Tibial artery (tissue), 4 donors: ENCODE data around the gene PROS1.

Experiments used
- DNase-seq, 2 donors: peaks; one replicate each; pipeline ENCODE4 v3.0.0-alpha.2; 2019
- H3K27ac ChIP-seq, 2 donors: fragments of 200-600 bp; sonication (generic) in 1 of 2; 1 replicate in 1 of 2; 2 replicates in 1 of 2; pipeline ENCODE4 v1.5.1; 2018 to 2019; ENCODE audit warnings: mild to moderate bottlenecking in 1 of 2
- H3K27me3 ChIP-seq, 2 donors: fragments of 200-600 bp; sonication (generic) in 1 of 2; one replicate each; pipeline versions ENCODE4 v1.5.1 to v1.6.0; 2016 to 2019
- H3K36me3 ChIP-seq, 3 donors: fragments of 200-600 bp; sonication (generic) in 2 of 3; one replicate each; pipeline ENCODE4 v1.5.1; 2016 to 2019; ENCODE audit warnings: mild to moderate bottlenecking in 2 of 3
- H3K4me1 ChIP-seq, 4 donors: fragments of 200-600 bp; sonication (generic) in 2 of 4; 1 replicate in 3 of 4; 2 replicates in 1 of 4; pipeline ENCODE4 v1.5.1; 2016 to 2019
- H3K4me3 ChIP-seq, 2 donors: fragments of 200-600 bp; sonication (generic) in 1 of 2; 1 replicate in 1 of 2; 2 replicates in 1 of 2; pipeline ENCODE4 v1.5.1; 2018 to 2019; ENCODE audit warnings: mild to moderate bottlenecking in 2 of 2
- H3K9me3 ChIP-seq, 3 donors: fragments of 200-600 bp; sonication (generic) in 1 of 3; one replicate each; pipeline ENCODE4 v1.5.1; 2016 to 2019
- intact Hi-C: fragments of 100-400 bp; cut with DNase I; formaldehyde crosslinking; loops from one replicate; pipeline ENCODE4 v1.15.0; 2023; ENCODE audit warnings: low total_unique reads
- TF ChIP-seq, protein P1 (sequence below), 2 experiments: fragments of 200-600 bp in 1 of 2; fragments of 450-650 bp in 1 of 2; IDR thresholded peaks; one replicate each; pipeline ENCODE4 v1.5.1; 2017 to 2019; ENCODE audit warnings: antibody characterized with exemption in 2 of 2, mild to moderate bottlenecking in 1 of 2, moderate library complexity in 1 of 2

Gene PROS1

DNA sequence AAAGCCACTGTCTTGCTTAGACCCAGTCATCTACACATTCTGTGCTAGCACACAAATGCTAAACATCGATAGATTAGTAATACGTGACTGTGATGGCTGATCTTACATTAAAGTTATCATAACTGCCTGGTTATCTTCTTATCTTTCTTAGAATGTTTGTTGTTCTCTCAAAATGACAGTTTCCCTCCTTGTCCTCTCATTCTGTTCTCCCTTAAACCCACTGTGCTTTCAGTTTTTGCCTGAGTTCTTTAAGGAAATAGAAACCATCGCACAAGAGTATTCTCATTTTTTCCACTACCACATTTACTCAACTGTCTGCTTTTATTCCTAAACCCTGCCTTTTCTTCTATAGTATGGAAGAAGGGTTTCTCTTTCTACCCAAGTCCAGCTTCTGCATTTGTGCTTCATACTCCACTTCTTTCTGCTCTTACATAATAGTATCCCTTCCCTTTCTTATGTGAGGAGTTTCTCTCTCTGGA is 37.6 kb upstream of the PROS1 start:
- no peak overlapping the region for H3K27ac ChIP-seq
- DNase-seq: no peak
- no peaks in the 10 kb centered on the region for H3K9me3 ChIP-seq
- intact Hi-C loops: no loop called here
- H3K4me3 ChIP-seq: no peak overlapping the region
- no peaks in the 10 kb centered on the region for H3K27me3 ChIP-seq
- H3K4me1 ChIP-seq: no peaks in the 10 kb centered on the region
- TF ChIP-seq, protein P1, sequence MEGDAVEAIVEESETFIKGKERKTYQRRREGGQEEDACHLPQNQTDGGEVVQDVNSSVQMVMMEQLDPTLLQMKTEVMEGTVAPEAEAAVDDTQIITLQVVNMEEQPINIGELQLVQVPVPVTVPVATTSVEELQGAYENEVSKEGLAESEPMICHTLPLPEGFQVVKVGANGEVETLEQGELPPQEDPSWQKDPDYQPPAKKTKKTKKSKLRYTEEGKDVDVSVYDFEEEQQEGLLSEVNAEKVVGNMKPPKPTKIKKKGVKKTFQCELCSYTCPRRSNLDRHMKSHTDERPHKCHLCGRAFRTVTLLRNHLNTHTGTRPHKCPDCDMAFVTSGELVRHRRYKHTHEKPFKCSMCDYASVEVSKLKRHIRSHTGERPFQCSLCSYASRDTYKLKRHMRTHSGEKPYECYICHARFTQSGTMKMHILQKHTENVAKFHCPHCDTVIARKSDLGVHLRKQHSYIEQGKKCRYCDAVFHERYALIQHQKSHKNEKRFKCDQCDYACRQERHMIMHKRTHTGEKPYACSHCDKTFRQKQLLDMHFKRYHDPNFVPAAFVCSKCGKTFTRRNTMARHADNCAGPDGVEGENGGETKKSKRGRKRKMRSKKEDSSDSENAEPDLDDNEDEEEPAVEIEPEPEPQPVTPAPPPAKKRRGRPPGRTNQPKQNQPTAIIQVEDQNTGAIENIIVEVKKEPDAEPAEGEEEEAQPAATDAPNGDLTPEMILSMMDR (IDR thresholded peaks at IDR 0.05): no peak
- H3K36me3 ChIP-seq: no peaks in the 10 kb centered on the region

DNA sequence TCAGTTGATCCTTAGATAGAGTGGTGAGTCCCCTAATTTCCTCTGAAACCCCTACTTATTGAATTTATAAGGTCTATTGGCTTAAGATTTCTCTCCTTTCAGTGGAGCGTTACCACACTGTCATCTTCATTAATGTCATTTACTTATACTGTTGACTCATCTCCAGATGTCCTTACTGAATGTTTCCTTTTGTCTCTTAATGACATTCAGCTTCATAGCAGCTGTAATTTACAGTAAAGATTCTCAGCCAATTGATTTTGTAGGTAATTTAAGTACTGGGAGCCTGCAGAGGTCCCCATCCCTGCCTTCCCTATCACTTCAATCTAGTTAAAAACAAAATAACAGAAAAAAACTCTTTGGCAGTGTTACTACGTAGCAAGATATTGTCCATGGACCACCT is 35.9 kb upstream of the PROS1 start:
- no peaks in the 10 kb centered on the region for H3K4me1 ChIP-seq
- intact Hi-C loops: loop anchor here (5.0 kb wide), 1 partner anchor 58 kb away; no protein-coding TSS in a partner anchor
- H3K4me3 ChIP-seq: no peak overlapping the region
- TF ChIP-seq, protein P1 (IDR thresholded peaks at IDR 0.05): no peak
- DNase-seq: no peak
- no peaks in the 10 kb centered on the region for H3K36me3 ChIP-seq
- no peaks in the 10 kb centered on the region for H3K9me3 ChIP-seq
- no peak overlapping the region for H3K27ac ChIP-seq
- H3K27me3 ChIP-seq: no peaks in the 10 kb centered on the region

DNA sequence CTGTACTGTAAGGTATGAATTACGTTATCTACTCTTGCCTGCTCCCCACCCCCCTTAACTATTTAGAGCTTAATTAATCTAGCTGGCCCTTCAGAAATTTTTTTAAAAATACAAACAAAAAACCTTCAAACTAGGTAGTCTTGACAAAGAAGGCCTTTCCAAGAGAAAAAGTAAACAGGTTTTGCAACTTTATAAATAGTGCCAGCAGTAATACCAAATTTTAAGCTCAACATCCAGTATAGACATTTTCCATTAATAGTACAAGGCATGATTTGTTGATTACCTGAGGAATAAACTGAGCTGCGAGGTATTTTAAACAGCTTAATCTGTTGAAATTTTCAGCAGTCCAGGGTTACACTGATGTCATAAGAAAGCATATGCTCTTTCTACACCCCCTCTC is 34.6 kb upstream of the PROS1 start:
- Histone ChIP-seq H3K27me3 (no peaks in the 10 kb centered on the region), H3K4me1 (no peaks in the 10 kb centered on the region), H3K36me3 (no peaks in the 10 kb centered on the region), H3K9me3 (no peaks in the 10 kb centered on the region), H3K27ac (no peak overlapping the region), H3K4me3 (no peak overlapping the region)
- no peak for DNase-seq
- intact Hi-C loops: loop anchor here (5.0 kb wide), 1 partner anchor 59 kb away; no protein-coding TSS in a partner anchor
- TF ChIP-seq, protein P1 (IDR thresholded peaks at IDR 0.05): no peak

GRCh38 chr3:94004301-94004910 is 30.7 kb upstream of the PROS1 start:
- no peak for DNase-seq
- H3K4me1 ChIP-seq: peaks cover 0 to 7% (median 2%) of the 10 kb centered on the region in 4 donors
- peak overlapping the region; percentile 26 to 34 for H3K4me3 ChIP-seq
- no peak overlapping the region for H3K27ac ChIP-seq
- no peaks in the 10 kb centered on the region for H3K9me3 ChIP-seq
- no peaks in the 10 kb centered on the region for H3K36me3 ChIP-seq
- intact Hi-C loops: no loop called here
- no peaks in the 10 kb centered on the region for H3K27me3 ChIP-seq
- TF ChIP-seq, protein P1 (IDR thresholded peaks at IDR 0.05): peak; percentile 62 to 72

GRCh38 chr3:94001827-94002495 is 28.3 kb upstream of the PROS1 start:
- Histone ChIP-seq H3K9me3 (no peaks in the 10 kb centered on the region), H3K36me3 (peaks cover 0 to 5% (median under 1%) of the 10 kb centered on the region in 3 donors), H3K4me1 (peaks cover 0 to 7% (median 2%) of the 10 kb centered on the region in 4 donors), H3K4me3 (no peak overlapping the region), H3K27ac (peak overlapping the region in 1 of 2 donors; percentile 35), H3K27me3 (no peaks in the 10 kb centered on the region)
- intact Hi-C loops: no loop called here
- TF ChIP-seq, protein P1 (IDR thresholded peaks at IDR 0.05): no peak
- DNase-seq: no peak
